LHCN-M2 (cell line): ENCODE results near the gene TXNIP. TPM values are rescaled to one million over a fixed set of nuclear protein-coding genes. Genes with fewer than 3 reads are reported as not detected.

Experiments
- total RNA-seq: library from RNA; depleted of rRNA; stranded (reverse); fragments of >200 nt; gene quantifications from 2 replicates; pipeline ENCODE4 v1.2.3, GENCODE V29; 2014; rRNA removed

The TXNIP gene
- total RNA-seq, 1 experiment from 2014 or later: 114 TPM

Other genes with a start within 250 kb of the TXNIP start
- gene RNF115, start 172.5 kb downstream of the TXNIP start, total RNA-seq: 10.4 and 13.3 TPM in 2 replicates
- gene POLR3C, start 172.4 kb downstream of the TXNIP start, total RNA-seq: 36.5 and 43.6 TPM in 2 replicates
- 2.4 and 5.6 TPM in 2 replicates for gene NUDT17, start 150.9 kb downstream of the TXNIP start, total RNA-seq
- 44.1 and 49.4 TPM in 2 replicates for gene PIAS3, start 137.5 kb downstream of the TXNIP start, total RNA-seq
- 1.5 and 2.3 TPM in 2 replicates for gene ANKRD35, start 110.7 kb downstream of the TXNIP start, total RNA-seq
- gene ITGA10, start 86.5 kb downstream of the TXNIP start, total RNA-seq: 113 and 135 TPM in 2 replicates
- 38.7 and 40.1 TPM in 2 replicates for gene PEX11B, start 77.9 kb downstream of the TXNIP start, total RNA-seq
- gene RBM8A, start 69.1 kb downstream of the TXNIP start, total RNA-seq: 278 and 284 TPM in 2 replicates
- 35.0 and 37.4 TPM in 2 replicates for gene LIX1L, start 38.6 kb downstream of the TXNIP start, total RNA-seq
- gene ANKRD34A, start 32.0 kb downstream of the TXNIP start, total RNA-seq: 2.9 and 3.1 TPM in 2 replicates
- gene POLR3GL, start 31.9 kb downstream of the TXNIP start, total RNA-seq: 27.8 and 32.0 TPM in 2 replicates
- gene HJV, start 25.2 kb upstream of the TXNIP start, total RNA-seq: 0.13 and 1.2 TPM in 2 replicates
- gene NBPF10, start 148.2 kb upstream of the TXNIP start, total RNA-seq: 1.2 and 1.3 TPM in 2 replicates
- 70.1 and 76.4 TPM in 2 replicates for gene NOTCH2NLA, start 232.4 kb upstream of the TXNIP start, total RNA-seq